Jurkat, Clone E6-1 (cell line): ENCODE results near the gene HOXC10.
A peak's percentile ranks its signal among the peaks of the same experiment; 100 is the strongest.

Experiments used
- DNase-seq: peaks from one replicate; pipeline ENCODE4 v3.0.0-alpha.2; 2011; ENCODE audit warnings: low read depth, low spot score
- H3K4me3 ChIP-seq: 2 replicates; pipeline ENCODE4 v1.5.1; 2011; ENCODE audit warnings: mild to moderate bottlenecking, low read length, control low read depth, moderate library complexity

The HOXC10 gene

GRCh38 chr12:53997204-53998109, 12.5 kb downstream of the HOXC10 start:
- no peak for DNase-seq
- no peak overlapping the region for H3K4me3 ChIP-seq

DNA sequence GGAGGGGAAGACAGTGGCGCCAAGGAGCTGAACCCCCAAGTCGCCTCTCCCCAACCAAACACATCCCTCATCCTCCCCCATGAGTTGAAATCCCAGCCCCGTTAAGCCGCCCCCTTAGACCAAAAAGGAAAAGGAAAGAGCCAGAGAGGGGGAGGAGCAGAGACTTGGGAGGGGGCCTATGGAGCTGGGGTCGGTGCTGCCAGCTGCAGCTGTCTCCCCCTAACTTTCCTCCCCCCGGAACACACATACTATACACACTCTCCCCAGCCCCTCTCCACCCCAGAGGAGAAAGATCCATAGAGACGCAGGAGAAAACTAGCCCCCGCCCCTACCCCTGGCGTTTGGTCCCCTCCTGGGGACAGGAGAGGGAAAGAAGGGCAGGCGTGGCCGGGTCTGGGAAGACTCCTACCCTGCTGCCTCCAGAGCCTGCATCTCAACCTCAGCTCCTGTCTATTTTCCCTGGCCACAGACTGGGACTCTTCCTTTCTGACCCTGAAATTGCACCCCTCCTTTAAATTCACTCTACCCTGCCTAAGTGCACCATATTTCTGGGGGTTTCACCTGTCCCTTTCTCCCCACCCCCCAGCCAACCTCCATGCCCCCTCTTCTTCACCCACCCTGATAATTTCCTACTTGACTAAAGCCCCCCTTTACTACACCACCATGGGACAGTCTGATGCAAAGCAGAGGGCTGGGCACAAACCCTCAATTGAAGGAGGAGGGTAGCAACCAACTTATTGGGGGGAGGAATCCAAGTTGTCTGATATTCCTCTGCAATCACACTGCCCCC, 13.4 kb downstream of the HOXC10 start:
- no peak overlapping the region for H3K4me3 ChIP-seq
- DNase-seq: no peak

GRCh38 chr12:53998900-53999236, 13.9 kb downstream of the HOXC10 start:
- H3K4me3 ChIP-seq: no peak overlapping the region
- DNase-seq: no peak

- DNase-seq: no peak
- H3K4me3 ChIP-seq: no peak overlapping the region
Measured at GRCh38 chr12:53999559-54000115, 14.7 kb downstream of the HOXC10 start.

DNA sequence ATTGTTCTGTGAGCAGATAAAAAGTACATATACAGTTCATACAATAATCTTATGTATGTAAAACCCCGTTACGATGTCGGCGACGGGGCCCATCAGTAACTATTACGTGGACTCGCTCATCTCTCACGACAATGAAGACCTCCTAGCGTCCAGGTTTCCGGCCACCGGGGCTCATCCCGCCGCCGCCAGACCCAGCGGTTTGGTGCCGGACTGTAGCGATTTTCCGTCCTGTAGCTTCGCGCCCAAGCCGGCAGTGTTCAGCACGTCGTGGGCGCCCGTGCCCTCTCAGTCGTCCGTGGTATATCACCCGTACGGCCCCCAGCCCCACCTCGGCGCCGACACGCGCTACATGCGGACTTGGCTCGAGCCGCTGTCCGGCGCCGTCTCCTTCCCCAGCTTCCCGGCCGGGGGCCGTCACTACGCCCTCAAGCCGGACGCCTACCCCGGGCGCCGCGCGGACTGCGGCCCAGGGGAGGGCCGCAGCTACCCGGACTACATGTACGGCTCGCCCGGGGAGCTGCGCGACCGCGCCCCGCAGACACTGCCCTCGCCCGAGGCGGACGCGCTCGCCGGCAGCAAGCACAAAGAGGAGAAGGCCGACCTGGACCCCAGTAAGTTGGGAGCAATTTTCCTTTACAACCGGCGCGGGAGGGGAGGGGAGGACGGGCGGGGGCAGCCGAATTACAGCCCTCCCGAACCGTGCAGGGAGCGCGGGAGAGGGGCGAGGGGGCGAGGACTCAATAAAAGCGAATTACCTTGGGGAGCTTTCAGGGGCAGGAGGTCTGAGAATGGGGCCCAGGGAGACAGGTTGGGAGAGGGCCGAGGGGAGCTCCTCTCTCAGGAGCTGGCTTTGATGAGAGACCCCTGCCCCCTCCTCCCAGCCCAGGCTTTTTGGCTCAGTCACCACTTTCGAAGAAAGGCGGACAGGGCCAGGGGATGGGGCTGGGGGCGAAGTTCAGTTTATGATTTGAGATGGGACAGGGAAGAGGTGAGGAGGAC, 15.5 kb downstream of the HOXC10 start, which contains the start of gene HOXC9:
Gene HOXC9, plus strand, starts transcription at position 46 of the 999 bp plus-strand sequence. Its CDS starts 28 bp downstream, at position 74.
- DNase-seq: no peak
- no peak within 1 kb of the TSS for H3K4me3 ChIP-seq

GRCh38 chr12:54001283-54002187, 16.6 kb downstream of the HOXC10 start:
- H3K4me3 ChIP-seq: no peak overlapping the region

GRCh38 chr12:54002278-54002914, 17.4 kb downstream of the HOXC10 start:
- no peak overlapping the region for H3K4me3 ChIP-seq
- DNase-seq: no peak

More at GRCh38 chr12:54001283-54002187, 16.6 kb downstream of the HOXC10 start:
- no peak for DNase-seq

DNA sequence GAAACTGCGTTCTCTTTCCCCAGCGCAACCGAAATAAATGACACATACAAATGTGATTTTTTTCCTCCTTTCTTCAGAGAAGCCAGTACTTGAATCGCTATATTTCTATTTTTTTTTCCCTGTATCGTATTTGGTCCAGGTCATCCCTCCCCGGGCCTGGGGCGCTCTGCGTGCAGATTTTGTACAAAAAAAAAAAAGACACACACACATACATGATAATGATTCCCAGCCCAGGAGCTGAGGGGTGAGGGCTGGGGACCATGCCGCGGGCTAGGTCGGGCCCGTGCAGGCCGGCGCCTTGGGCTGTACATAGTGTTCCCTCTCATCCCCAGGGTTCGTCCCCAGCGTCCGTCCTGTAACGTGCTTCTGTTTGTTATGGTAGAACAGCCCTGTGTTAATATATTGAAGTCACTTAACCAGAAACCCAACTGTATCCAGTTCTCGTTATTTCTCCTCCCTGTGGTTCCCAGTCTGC, 18.0 kb downstream of the HOXC10 start:
- DNase-seq: no peak
- no peak overlapping the region for H3K4me3 ChIP-seq

- H3K4me3 ChIP-seq: no peak overlapping the region
- no peak for DNase-seq
Measured at GRCh38 chr12:54003625-54004024, 18.7 kb downstream of the HOXC10 start.

DNA sequence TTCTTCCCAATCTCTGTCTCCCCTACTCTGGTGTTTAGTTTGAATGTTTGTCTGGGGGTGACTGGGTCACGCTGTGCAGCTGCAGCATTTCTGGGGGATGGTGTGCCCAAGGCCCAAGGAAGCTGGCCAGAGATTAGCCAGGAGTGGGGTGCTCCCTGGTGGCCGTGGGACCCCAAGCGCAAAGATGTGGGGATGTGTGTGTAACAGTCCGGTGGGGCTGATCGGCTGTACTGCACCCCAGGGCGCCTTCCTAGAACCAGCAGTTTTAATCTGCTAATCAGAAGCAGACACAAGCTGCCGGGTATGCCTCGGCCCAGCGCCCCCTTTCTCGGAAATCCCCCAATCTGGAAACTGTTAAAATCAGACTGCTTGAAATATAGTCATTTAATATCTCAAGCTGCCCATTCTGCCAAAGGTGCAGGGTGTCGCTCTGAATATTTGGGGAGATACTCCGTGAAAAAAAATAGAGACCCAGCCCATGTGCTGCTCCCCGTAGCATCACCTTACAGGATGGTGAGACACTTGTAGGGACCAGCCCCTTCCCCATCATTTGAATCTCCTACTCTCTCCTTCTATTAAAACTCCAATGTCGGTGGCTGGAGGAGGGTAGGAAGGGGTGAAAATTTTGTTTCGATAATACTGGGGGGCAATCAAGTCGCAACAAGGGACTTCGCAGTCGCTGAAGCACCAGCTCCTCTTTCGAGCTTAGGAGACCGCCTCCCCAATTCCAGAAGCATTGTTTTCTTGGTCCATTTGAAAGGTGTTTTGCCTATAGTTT, 19.3 kb downstream of the HOXC10 start:
- DNase-seq: no peak
- no peak overlapping the region for H3K4me3 ChIP-seq

DNA sequence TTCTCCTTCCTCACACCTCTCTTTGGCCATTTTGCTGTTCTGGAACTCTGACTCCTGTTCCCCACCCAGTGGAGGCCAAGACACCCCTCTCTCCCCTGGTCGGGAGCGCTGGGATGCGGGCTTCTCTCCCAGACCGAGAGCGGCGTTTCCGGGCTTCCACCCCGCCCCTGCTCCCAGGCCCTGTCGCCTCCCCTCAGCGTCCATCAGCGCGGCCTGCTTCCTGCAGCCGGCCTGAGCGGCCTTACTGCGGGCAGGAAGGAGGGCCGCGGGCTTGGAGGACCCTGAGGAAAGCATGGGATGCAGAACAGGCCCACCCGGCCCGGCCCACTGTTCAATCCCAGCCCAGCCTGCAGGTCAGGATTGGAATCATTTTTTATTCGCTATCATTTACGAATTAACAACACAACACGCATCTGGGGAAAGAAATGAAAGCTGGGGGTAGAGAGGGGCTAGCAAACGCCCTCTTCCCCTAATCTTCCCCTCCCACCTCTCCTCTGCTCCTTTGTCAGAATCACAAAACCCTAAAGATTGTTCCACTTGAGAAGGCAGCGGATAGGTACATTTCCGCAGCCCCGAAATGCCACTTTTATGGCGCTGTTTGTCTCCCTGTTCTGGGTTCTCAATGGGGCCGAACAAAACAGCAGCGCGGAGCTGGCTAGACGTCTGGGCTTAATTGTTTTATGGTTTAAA, 20.0 kb downstream of the HOXC10 start:
- no peak for DNase-seq
- H3K4me3 ChIP-seq: no peak overlapping the region

DNA sequence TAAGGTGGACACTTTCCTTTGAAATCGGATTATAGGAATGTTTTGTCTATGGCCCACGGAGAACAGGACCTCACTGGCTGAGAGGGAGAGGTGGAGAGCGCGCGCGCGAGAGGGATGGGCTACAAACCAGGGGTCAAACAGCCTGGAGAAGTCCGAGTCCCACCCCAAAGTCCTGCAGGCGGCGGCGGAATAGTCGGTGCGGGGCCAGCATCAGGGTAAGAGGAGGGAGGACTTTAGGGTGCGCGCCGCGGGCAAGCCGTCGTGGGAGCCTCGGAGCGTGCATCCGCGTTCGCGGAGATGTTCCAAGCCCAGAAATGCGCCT, 20.5 kb downstream of the HOXC10 start:
- no peak for DNase-seq
- H3K4me3 ChIP-seq: peak overlapping the region; percentile 18

DNA sequence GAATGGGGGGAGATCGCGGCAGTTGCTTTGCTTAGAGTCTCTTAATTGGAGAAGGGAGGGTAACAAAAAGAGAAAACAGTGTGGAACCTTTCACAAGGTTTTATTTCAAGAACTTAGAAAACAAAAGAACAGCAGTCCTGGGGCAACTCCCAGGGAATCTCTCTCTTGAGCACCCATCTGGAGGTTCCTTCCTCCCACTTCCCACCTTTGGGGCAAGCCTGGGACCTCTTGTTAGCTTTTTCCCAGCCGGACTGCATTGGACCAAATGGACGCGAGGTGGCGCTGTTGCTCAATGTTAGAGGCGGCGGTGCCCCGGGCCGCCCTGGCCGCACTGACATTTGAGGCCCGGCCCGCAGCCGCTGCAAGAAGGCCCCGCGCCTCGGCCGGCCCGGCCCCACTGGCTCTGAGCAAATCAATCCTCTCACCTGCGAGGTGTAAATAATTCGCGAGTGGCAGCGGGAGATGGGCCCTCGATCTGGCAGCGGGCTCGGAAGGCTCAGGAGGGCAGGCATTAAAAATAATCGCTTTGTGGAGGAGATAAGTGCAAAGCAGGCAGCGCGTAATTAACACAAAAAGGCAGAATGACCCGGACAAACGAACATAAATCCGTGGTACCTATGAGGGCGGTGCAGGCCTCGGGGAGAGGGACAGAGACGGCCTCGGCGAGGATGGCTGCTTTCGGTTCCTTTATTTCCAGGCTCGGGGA, 21.1 kb downstream of the HOXC10 start:
- peak overlapping the region; percentile 18 for H3K4me3 ChIP-seq
- peak; percentile 50 for DNase-seq

- no peak overlapping the region for H3K4me3 ChIP-seq
- DNase-seq: no peak
Measured at GRCh38 chr12:54006559-54007220, 21.7 kb downstream of the HOXC10 start.
